GM12878 (cell line): ENCODE data around the gene SPOCK1. TPM values are rescaled to one million over a fixed set of nuclear protein-coding genes. Genes with fewer than 3 reads are reported as not detected.

Source experiments
- ATAC-seq: fragments of 200-7000 bp; cut with Tn5 transposase; 3 replicates; pipeline ENCODE4 v1.9.1; 2020; ENCODE audit warnings: mild to moderate bottlenecking, moderate library complexity
- BruUV-seq: library from RNA; stranded (reverse); fragments of 400-500 nt; replicated peaks from 2 replicates; lab custom pipeline; 2021; lab: Mats Ljungman, UMichigan
- CTCF ChIA-PET: fragments of 300-600 bp; sonication (Branson Sonifier 250); formaldehyde crosslinking; extraction: SDS; loops from one replicate; lab custom pipeline; 2021; ENCODE audit warnings: inconsistent platforms; lab: Yijun Ruan, JAX
- POLR2A ChIA-PET: fragments of 350-600 bp; formaldehyde crosslinking; extraction: SDS; loops from one replicate; lab custom pipeline; 2021; ENCODE audit warnings: inconsistent platforms; lab: Charles Lee
- RAD21 ChIA-PET: fragments of 300-600 bp; sonication (Branson Sonifier 250); formaldehyde crosslinking; loops from one replicate; lab custom pipeline; 2023; ENCODE audit warnings: antibody characterized with exemption; ENCODE audit not compliant: unreplicated experiment; lab: Charles Lee
- SMC1A ChIA-PET: fragments of 300-600 bp; sonication (Branson Sonifier 250); formaldehyde crosslinking; loops from one replicate; lab custom pipeline; 2023; ENCODE audit not compliant: unreplicated experiment, uncharacterized antibody; lab: Charles Lee
- DNase-seq: peaks from one replicate; pipeline ENCODE4 v3.0.0-alpha.2; 2011; ENCODE audit warnings: low read depth, low spot score
- FAIRE-seq: peaks from 3 replicates; lab custom pipeline; 2011; peaks lifted over from hg19 to GRCh38; lab: Jason Lieb, UNC
- H2AFZ ChIP-seq: 2 replicates; pipeline ENCODE4 v1.6.0; 2011; ENCODE audit warnings: low read depth, low read length, control low read depth; ENCODE audit not compliant: control insufficient read depth
- H3K27ac ChIP-seq: 2 replicates; pipeline ENCODE4 v1.5.1; 2011; ENCODE audit warnings: control low read depth; ENCODE audit not compliant: control insufficient read depth, insufficient read depth
- H3K27me3 ChIP-seq, 2 experiments: replicated peaks in 1 of 2; 2 replicates each; pipeline versions ENCODE4 v1.6.0 to v1.6.1; 2011; ENCODE audit warnings: low read length in 1 of 2; ENCODE audit not compliant: control insufficient read depth in 2 of 2, insufficient read depth in 2 of 2
- H3K36me3 ChIP-seq, 2 experiments: 2 replicates each; pipeline ENCODE4 v1.5.1; 2011; ENCODE audit warnings: low read length in 1 of 2; ENCODE audit not compliant: control insufficient read depth in 2 of 2, insufficient read depth in 2 of 2
- H3K4me1 ChIP-seq: 2 replicates; pipeline ENCODE4 v1.6.1; 2011; ENCODE audit warnings: mild to moderate bottlenecking, low read length, moderate library complexity, mixed read lengths; ENCODE audit not compliant: control insufficient read depth, insufficient read depth
- H3K4me2 ChIP-seq: 2 replicates; pipeline ENCODE4 v1.6.0; 2011; ENCODE audit warnings: control low read depth; ENCODE audit not compliant: control insufficient read depth, insufficient read depth
- H3K4me3 ChIP-seq: fragments of 200-600 bp; sonication (generic); 2 replicates; pipeline ENCODE4 v1.5.1; 2016
- H3K79me2 ChIP-seq: 2 replicates; pipeline ENCODE4 v1.6.0; 2011; ENCODE audit warnings: low read length; ENCODE audit not compliant: control insufficient read depth, insufficient read depth
- H3K9ac ChIP-seq: 2 replicates; pipeline ENCODE4 v1.8.0; 2011; ENCODE audit warnings: low read length, control low read depth, mixed read lengths; ENCODE audit not compliant: control insufficient read depth, insufficient read depth
- H3K9me3 ChIP-seq: replicated peaks from 3 replicates; pipeline ENCODE4 v1.5.1; 2011; ENCODE audit warnings: mild to moderate bottlenecking, low read length; ENCODE audit not compliant: control insufficient read depth, insufficient read depth
- H4K20me1 ChIP-seq: 2 replicates; pipeline ENCODE4 v1.6.0; 2011; ENCODE audit not compliant: control insufficient read depth, insufficient read depth
- CREB1 ChIP-seq: IDR thresholded peaks from 2 replicates; pipeline ENCODE4 v1.6.1; 2012; ENCODE audit warnings: low read depth, mild to moderate bottlenecking, inconsistent platforms
- CTCF ChIP-seq, 3 experiments: IDR thresholded peaks in 2 of 3; conservative IDR thresholded peaks in 1 of 3; 2 replicates each; pipeline ENCODE4 v1.5.1; 2011; ENCODE audit warnings: low read depth in 3 of 3, low read length in 3 of 3, mild to moderate bottlenecking in 3 of 3, control low read depth in 2 of 3, moderate library complexity in 2 of 3, inconsistent platforms in 1 of 3, mixed read lengths in 1 of 3; ENCODE audit not compliant: control insufficient read depth in 2 of 3, insufficient read depth in 1 of 3; ENCODE audit errors: extremely low read depth in 1 of 3
- DPF2 ChIP-seq: fragments of 450-650 bp; IDR thresholded peaks from 2 replicates; pipeline ENCODE4 v1.6.1; 2017; ENCODE audit warnings: mild to moderate bottlenecking
- EGR1 ChIP-seq, 2 experiments: IDR thresholded peaks; 1 replicate in 1 of 2; 2 replicates in 1 of 2; pipeline ENCODE4 v1.6.1; 2011 to 2012; ENCODE audit warnings: low read depth in 2 of 2, low read length in 2 of 2, borderline replicate concordance in 1 of 2, mild to moderate bottlenecking in 1 of 2, moderate library complexity in 1 of 2
- EZH2 ChIP-seq: IDR thresholded peaks from 2 replicates; pipeline ENCODE4 v1.6.1; 2012; ENCODE audit warnings: low read depth, mild to moderate bottlenecking, control low read depth, inconsistent platforms, low read length, borderline replicate concordance; ENCODE audit not compliant: control insufficient read depth
- GABPA ChIP-seq: IDR thresholded peaks from 2 replicates; pipeline ENCODE4 v1.6.1; 2014; ENCODE audit warnings: antibody characterized with exemption, low read depth, mild to moderate bottlenecking, inconsistent platforms
- MYB ChIP-seq: fragments of 150-350 bp; IDR thresholded peaks from 2 replicates; pipeline ENCODE4 v1.6.1; 2014; ENCODE audit warnings: mild to moderate bottlenecking, low read depth, low read length, borderline replicate concordance
- MYC ChIP-seq: IDR thresholded peaks from 2 replicates; pipeline ENCODE4 v1.6.1; 2011; ENCODE audit warnings: mild to moderate bottlenecking, low read length, moderate library complexity, inconsistent platforms; ENCODE audit not compliant: insufficient read depth, insufficient replicate concordance, insufficient read length, severe bottlenecking
- NR2F1 ChIP-seq: fragments of 450-650 bp; conservative IDR thresholded peaks from 2 replicates; pipeline ENCODE4 v1.6.1; 2017; ENCODE audit warnings: mild to moderate bottlenecking
- PAX5 ChIP-seq: IDR thresholded peaks from 2 replicates; pipeline ENCODE4 v1.6.1; 2011; ENCODE audit warnings: low read depth, low read length, borderline replicate concordance
- POLR2A ChIP-seq: IDR thresholded peaks from 2 replicates; pipeline ENCODE4 v1.6.1; 2011; ENCODE audit warnings: low read depth, mild to moderate bottlenecking, low read length
- POLR2AphosphoS5 ChIP-seq: IDR thresholded peaks from 2 replicates; pipeline ENCODE4 v1.6.1; 2011; ENCODE audit warnings: mild to moderate bottlenecking, low read length, inconsistent platforms
- RELA ChIP-seq: fragments of 450-650 bp; IDR thresholded peaks from 2 replicates; pipeline ENCODE4 v1.8.0; 2014; ENCODE audit warnings: borderline replicate concordance; ENCODE audit not compliant: partially characterized antibody
- SUZ12 ChIP-seq: fragments of 200-600 bp; sonication (generic); IDR thresholded peaks from one replicate; pipeline ENCODE4 v1.6.1; 2018; ENCODE audit warnings: antibody characterized with exemption, mild to moderate bottlenecking; ENCODE audit not compliant: unreplicated experiment
- TAF1 ChIP-seq: IDR thresholded peaks from 2 replicates; pipeline ENCODE4 v1.6.1; 2011; ENCODE audit warnings: mild to moderate bottlenecking, low read depth, low read length, borderline replicate concordance
- USF1 ChIP-seq: IDR thresholded peaks from 2 replicates; pipeline ENCODE4 v1.6.1; 2011; ENCODE audit warnings: borderline replicate concordance, low read depth, mild to moderate bottlenecking, moderate library complexity, mixed read lengths, low read length; ENCODE audit not compliant: insufficient read depth; ENCODE audit errors: extremely low read length
- ZSCAN29 ChIP-seq: fragments of 450-650 bp; IDR thresholded peaks from 2 replicates; pipeline ENCODE4 v1.6.1; 2017; ENCODE audit warnings: mild to moderate bottlenecking, moderate library complexity
- WGBS: methylation state at CpG from one replicate; pipeline ENCODE4 v1.1.6; 2016; ENCODE audit warnings: low lambda C conversion rate; ENCODE audit not compliant: insufficient replicate concordance, insufficient coverage; ENCODE audit errors: missing lambda C conversion rate; 5-methylcytosine and 5-hydroxymethylcytosine counted together
- in situ Hi-C: fragments of 300-500 bp; cut with MboI; formaldehyde crosslinking; loops from 9 replicates; pipeline ENCODE4 v1.14.3; 2018; ENCODE audit warnings: mixed read lengths
- intact Hi-C: fragments of 100-400 bp; cut with micrococcal nuclease; formaldehyde crosslinking; loops from one replicate; pipeline ENCODE4 v1.14.2; 2022; ENCODE audit not compliant: unreplicated experiment
- polyA plus RNA-seq, 11 experiments: library from polyadenylated mRNA; depleted of rRNA in 4 of 11; unstranded in 6 of 11; stranded (reverse) in 5 of 11; fragments of >200 nt; fragmentation: Nextera tagmentation in 4 of 11; fragmentation: Illumina TruSeq in 1 of 11; extraction: Ambion mirVana in 4 of 11; extraction: Trizol in 1 of 11; gene quantifications; 1 replicate in 1 of 11; 2 replicates in 10 of 11; pipeline versions ENCODE4 v1.2.1 to v1.2.3, GENCODE V29; 2011 to 2016; ENCODE audit warnings: inconsistent platforms in 2 of 11, missing spikeins in 2 of 11, low read depth in 1 of 11
- total RNA-seq, 4 experiments: library from RNA; depleted of rRNA in 3 of 4; stranded (reverse); fragments of >200 nt in 3 of 4; fragmentation: Illumina TruSeq in 1 of 4; extraction: Trizol in 1 of 4; gene quantifications; 2 replicates each; pipeline versions ENCODE4 v1.2.1 to v1.2.3, GENCODE V29; 2013 to 2021

Gene SPOCK1
- total and polyA plus RNA-seq, 10 of the 15 experiments (the other 5 are each of a cell fraction or from before 2014, with no cell fraction given) = 0.06 to 0.68 (median 0.25) TPM; not detected in 3

GRCh38 chr5:137533963-137534362 is 34.8 kb upstream of the SPOCK1 start:
- TF ChIP-seq SUZ12 (no peak), POLR2AphosphoS5 (no peak), PAX5 (no peak), CTCF (IDR thresholded peaks at IDR 0.05 in 2 of 3, conservative IDR thresholded peaks at IDR 0.05 in 1 of 3; ENCODE audit: control insufficient read depth in 2 of 3, extremely low read depth in 1 of 3, insufficient read depth in 1 of 3, low read depth in 3 of 3, low read length in 3 of 3) (no peak), EZH2 (no peak)
- Histone ChIP-seq H4K20me1 (no peaks in the 10 kb centered on the region), H3K27me3 (no peaks in the 10 kb centered on the region), H3K9me3 (no peaks in the 10 kb centered on the region), H3K4me3 (no peak overlapping the region), H3K27ac (no peak overlapping the region), H2AFZ (no peak overlapping the region), H3K36me3 (no peaks in the 10 kb centered on the region), H3K4me2 (no peak overlapping the region), H3K4me1 (no peaks in the 10 kb centered on the region), H3K79me2 (no peaks in the 10 kb centered on the region), H3K9ac (no peak overlapping the region)
- ATAC-seq (no peak), DNase-seq (no peak), FAIRE-seq (no peak)
- CTCF ChIA-PET = no interaction called here
- 27% methylated on average over 5 of the region's 5 CpGs for WGBS
- SMC1A ChIA-PET = no interaction called here
- POLR2A ChIA-PET = no interaction called here
- BruUV-seq = no TSS peak
- RAD21 ChIA-PET = no interaction called here
- intact Hi-C loops = no loop called here
- in situ Hi-C loops = no loop called here

DNA sequence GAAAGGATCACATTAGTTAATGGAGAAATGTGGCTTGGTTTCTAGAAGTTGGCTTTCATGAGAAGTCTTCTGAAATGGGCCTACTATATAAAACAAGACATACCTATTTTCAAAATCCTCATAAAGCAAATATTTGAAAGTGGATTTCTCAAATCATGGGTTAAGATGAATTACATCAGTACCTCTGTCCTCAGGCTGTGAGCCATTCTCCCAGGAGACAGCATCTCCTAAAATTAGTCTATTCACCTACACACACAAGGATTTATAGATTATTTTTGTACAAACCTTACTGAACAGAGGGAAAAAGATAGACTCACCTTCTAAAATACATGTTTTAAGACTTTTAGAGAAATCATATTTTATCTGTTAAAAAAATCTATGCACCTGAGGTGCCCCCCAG is 32.1 kb upstream of the SPOCK1 start:
- Histone ChIP-seq H3K79me2 (no peaks in the 10 kb centered on the region), H3K36me3 (no peaks in the 10 kb centered on the region), H2AFZ (no peak overlapping the region), H3K4me3 (no peak overlapping the region), H4K20me1 (no peaks in the 10 kb centered on the region), H3K27ac (no peak overlapping the region), H3K9ac (no peak overlapping the region), H3K4me2 (no peak overlapping the region), H3K4me1 (no peaks in the 10 kb centered on the region), H3K27me3 (no peaks in the 10 kb centered on the region), H3K9me3 (no peaks in the 10 kb centered on the region)
- ChIA-PET RAD21 (no interaction called here), CTCF (no interaction called here), POLR2A (no interaction called here), SMC1A (no interaction called here)
- intact Hi-C loops (no loop called here), in situ Hi-C loops (no loop called here)
- FAIRE-seq (no peak), ATAC-seq (no peak), DNase-seq (no peak)
- BruUV-seq = no TSS peak
- TF ChIP-seq USF1 (no peak), POLR2A (no peak), ZSCAN29 (no peak), EGR1 (IDR thresholded peaks at IDR 0.05; ENCODE audit: borderline replicate concordance in 1 of 2, low read depth in 2 of 2, low read length in 2 of 2) (no peak), TAF1 (no peak), MYB (no peak), CREB1 (no peak), RELA (no peak), NR2F1 (no peak), MYC (no peak), DPF2 (no peak), GABPA (no peak)
